ENCODE data around the gene SLITRK3.

SLITRK3 gene

DNA sequence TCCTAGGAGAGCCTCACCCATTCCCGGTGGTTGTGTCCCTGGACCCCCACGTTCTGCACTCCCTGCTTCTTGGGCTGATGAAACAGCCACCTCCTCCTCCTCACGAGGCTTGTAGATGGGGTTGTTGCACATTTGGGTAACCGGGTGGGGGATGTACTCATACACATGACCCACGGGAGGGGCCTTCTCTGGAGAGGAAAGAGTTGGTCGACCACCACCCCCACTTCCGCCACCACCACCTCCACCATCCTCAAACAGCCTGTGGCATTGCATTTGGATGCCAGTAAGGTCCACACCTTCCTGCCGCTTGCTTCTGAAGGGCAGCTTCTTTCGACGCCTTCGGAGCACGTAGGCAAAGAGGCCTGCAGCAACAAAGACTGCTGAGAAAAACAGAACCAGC is 7.7 kb downstream of the SLITRK3 start:
- Histone ChIP-seq H3K36me3 (ENCODE audit: insufficient read depth, low read length) (no peaks in the 10 kb centered on the region), H3K79me2 (ENCODE audit: insufficient read depth, low read length) (no peaks in the 10 kb centered on the region), H3K4me1 (ENCODE audit: insufficient read depth, low read length) (no peaks in the 10 kb centered on the region; the same call in 1 of the 2 replicates), H3K4me3 (ENCODE audit: low read depth in 1 of 2, low read length in 2 of 2) (no peak overlapping the region), H3K27ac (ENCODE audit: low read length) (no peak overlapping the region), H4K20me1 (ENCODE audit: insufficient read depth, low read length) (no peaks in the 10 kb centered on the region), H2AFZ (ENCODE audit: low read depth, low read length) (no peak overlapping the region), H3K9me3 (ENCODE audit: insufficient read depth, low read length, severe bottlenecking) (no peaks in the 10 kb centered on the region), H3K27me3 (ENCODE audit: insufficient read depth, low read length, poor library complexity) (no peaks in the 10 kb centered on the region), H3K9ac (ENCODE audit: low read depth, low read length) (no peak overlapping the region), H3K4me2 (ENCODE audit: insufficient read depth, low read length) (no peak overlapping the region)
- no peak for TF ChIP-seq EZH2 (IDR thresholded peaks at IDR 0.05; ENCODE audit: borderline replicate concordance, low read depth, low read length, severe bottlenecking)
- TF ChIP-seq, protein P1, sequence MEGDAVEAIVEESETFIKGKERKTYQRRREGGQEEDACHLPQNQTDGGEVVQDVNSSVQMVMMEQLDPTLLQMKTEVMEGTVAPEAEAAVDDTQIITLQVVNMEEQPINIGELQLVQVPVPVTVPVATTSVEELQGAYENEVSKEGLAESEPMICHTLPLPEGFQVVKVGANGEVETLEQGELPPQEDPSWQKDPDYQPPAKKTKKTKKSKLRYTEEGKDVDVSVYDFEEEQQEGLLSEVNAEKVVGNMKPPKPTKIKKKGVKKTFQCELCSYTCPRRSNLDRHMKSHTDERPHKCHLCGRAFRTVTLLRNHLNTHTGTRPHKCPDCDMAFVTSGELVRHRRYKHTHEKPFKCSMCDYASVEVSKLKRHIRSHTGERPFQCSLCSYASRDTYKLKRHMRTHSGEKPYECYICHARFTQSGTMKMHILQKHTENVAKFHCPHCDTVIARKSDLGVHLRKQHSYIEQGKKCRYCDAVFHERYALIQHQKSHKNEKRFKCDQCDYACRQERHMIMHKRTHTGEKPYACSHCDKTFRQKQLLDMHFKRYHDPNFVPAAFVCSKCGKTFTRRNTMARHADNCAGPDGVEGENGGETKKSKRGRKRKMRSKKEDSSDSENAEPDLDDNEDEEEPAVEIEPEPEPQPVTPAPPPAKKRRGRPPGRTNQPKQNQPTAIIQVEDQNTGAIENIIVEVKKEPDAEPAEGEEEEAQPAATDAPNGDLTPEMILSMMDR (IDR thresholded peaks at IDR 0.05; ENCODE audit: borderline replicate concordance, extremely low read depth, low read length, poor library complexity, severe bottlenecking) = no peak
- DNase-seq = no peak
- ATAC-seq (ENCODE audit: insufficient read depth, low read depth) = no peak

DNA sequence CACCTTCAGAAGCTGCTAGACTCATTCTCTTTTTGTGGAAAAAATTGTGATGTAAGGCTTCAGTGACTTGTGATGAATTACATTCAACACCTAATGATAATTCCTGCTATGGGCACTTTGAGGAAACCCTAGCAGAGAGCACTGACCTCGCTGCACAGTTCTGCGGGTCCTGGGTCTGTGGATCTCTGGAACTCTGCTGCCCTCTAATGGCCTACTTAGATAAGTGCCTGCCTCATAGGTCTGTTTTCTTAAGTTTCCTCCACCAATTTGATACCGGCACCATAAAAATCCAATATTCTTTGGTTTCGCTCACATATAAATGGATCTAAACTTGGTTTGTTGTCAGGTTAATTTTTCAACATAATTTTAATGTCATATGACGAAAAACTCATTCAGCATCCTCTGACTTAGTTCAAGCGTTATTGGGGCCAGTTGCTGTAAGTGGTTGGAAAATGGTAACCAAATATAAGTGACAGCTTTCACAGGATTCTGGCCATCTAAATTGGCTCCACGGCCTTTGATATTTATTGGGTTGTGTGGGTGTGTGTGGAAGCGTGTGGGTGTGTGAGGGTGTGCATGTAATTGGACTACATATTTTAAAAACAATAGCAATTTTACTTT is 10.4 kb downstream of the SLITRK3 start:
- Histone ChIP-seq H3K9ac (ENCODE audit: low read depth, low read length) (no peak overlapping the region), H3K27ac (ENCODE audit: low read length) (no peak overlapping the region), H3K4me2 (ENCODE audit: insufficient read depth, low read length) (peak overlapping the region; percentile 13; the same call in 1 of the 2 replicates), H3K9me3 (ENCODE audit: insufficient read depth, low read length, severe bottlenecking) (no peaks in the 10 kb centered on the region), H3K4me1 (ENCODE audit: insufficient read depth, low read length) (no peaks in the 10 kb centered on the region; the same call in 1 of the 2 replicates), H3K79me2 (ENCODE audit: insufficient read depth, low read length) (no peaks in the 10 kb centered on the region), H3K27me3 (ENCODE audit: insufficient read depth, low read length, poor library complexity) (no peaks in the 10 kb centered on the region), H3K4me3 (ENCODE audit: low read depth in 1 of 2, low read length in 2 of 2) (no peak overlapping the region), H2AFZ (ENCODE audit: low read depth, low read length) (no peak overlapping the region), H4K20me1 (ENCODE audit: insufficient read depth, low read length) (no peaks in the 10 kb centered on the region), H3K36me3 (ENCODE audit: insufficient read depth, low read length) (no peaks in the 10 kb centered on the region)
- TF ChIP-seq EZH2 (IDR thresholded peaks at IDR 0.05; ENCODE audit: borderline replicate concordance, low read depth, low read length, severe bottlenecking) = no peak
- TF ChIP-seq, protein P1 (IDR thresholded peaks at IDR 0.05; ENCODE audit: borderline replicate concordance, extremely low read depth, low read length, poor library complexity, severe bottlenecking) = peak; percentile 91
- peak; percentile 98 for ATAC-seq (ENCODE audit: insufficient read depth, low read depth)
- DNase-seq = peak; percentile 68

DNA sequence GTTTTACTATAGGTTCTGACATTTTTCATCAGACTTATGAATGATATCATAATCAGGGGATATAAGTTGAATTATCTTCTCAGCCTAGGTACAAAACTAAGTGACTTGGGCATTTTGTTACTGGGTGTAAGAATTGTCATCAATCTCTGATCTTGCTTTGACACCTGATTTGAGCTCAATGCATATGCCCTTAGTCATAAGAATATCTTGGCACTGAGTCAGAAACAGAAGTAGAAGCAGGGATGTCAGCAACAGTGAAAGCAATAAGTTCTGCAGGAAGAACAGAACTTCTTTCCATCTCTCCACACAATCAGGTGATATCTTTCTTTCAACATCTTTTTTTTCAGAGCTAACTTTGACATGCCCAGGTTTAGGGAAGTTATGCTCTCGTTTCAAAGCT is 14.6 kb downstream of the SLITRK3 start:
- no peak for TF ChIP-seq EZH2 (IDR thresholded peaks at IDR 0.05; ENCODE audit: borderline replicate concordance, low read depth, low read length, severe bottlenecking)
- TF ChIP-seq, protein P1 (IDR thresholded peaks at IDR 0.05; ENCODE audit: borderline replicate concordance, extremely low read depth, low read length, poor library complexity, severe bottlenecking) = no peak
- H3K4me1 ChIP-seq (ENCODE audit: insufficient read depth, low read length) = no peaks in the 10 kb centered on the region; the same call in 1 of the 2 replicates
- no peak overlapping the region for H3K9ac ChIP-seq (ENCODE audit: low read depth, low read length)
- H2AFZ ChIP-seq (ENCODE audit: low read depth, low read length) = no peak overlapping the region
- no peaks in the 10 kb centered on the region for H3K36me3 ChIP-seq (ENCODE audit: insufficient read depth, low read length)
- no peaks in the 10 kb centered on the region for H3K79me2 ChIP-seq (ENCODE audit: insufficient read depth, low read length)
- no peak overlapping the region for H3K4me3 ChIP-seq (ENCODE audit: low read depth in 1 of 2, low read length in 2 of 2)
- H4K20me1 ChIP-seq (ENCODE audit: insufficient read depth, low read length) = no peaks in the 10 kb centered on the region
- H3K27ac ChIP-seq (ENCODE audit: low read length) = no peak overlapping the region
- no peaks in the 10 kb centered on the region for H3K27me3 ChIP-seq (ENCODE audit: insufficient read depth, low read length, poor library complexity)
- DNase-seq = no peak
- ATAC-seq (ENCODE audit: insufficient read depth, low read depth) = no peak
- H3K4me2 ChIP-seq (ENCODE audit: insufficient read depth, low read length) = no peak overlapping the region
- no peaks in the 10 kb centered on the region for H3K9me3 ChIP-seq (ENCODE audit: insufficient read depth, low read length, severe bottlenecking)
